Ecto neural progenitor cell (in vitro differentiated cells): ENCODE results near the gene GSTP1.
A peak's percentile ranks its signal among the peaks of the same experiment; 100 is the strongest.
"Not testable (repeated sequence)": the region's sequence is repeated elsewhere in the genome, so short reads cannot be mapped to it uniquely, and the experiment has no call there.

Experiments used
- DNase-seq: peaks from one replicate; pipeline ENCODE4 v3.0.0-alpha.2; 2018; ENCODE audit warnings: low spot score

Gene GSTP1

DNA sequence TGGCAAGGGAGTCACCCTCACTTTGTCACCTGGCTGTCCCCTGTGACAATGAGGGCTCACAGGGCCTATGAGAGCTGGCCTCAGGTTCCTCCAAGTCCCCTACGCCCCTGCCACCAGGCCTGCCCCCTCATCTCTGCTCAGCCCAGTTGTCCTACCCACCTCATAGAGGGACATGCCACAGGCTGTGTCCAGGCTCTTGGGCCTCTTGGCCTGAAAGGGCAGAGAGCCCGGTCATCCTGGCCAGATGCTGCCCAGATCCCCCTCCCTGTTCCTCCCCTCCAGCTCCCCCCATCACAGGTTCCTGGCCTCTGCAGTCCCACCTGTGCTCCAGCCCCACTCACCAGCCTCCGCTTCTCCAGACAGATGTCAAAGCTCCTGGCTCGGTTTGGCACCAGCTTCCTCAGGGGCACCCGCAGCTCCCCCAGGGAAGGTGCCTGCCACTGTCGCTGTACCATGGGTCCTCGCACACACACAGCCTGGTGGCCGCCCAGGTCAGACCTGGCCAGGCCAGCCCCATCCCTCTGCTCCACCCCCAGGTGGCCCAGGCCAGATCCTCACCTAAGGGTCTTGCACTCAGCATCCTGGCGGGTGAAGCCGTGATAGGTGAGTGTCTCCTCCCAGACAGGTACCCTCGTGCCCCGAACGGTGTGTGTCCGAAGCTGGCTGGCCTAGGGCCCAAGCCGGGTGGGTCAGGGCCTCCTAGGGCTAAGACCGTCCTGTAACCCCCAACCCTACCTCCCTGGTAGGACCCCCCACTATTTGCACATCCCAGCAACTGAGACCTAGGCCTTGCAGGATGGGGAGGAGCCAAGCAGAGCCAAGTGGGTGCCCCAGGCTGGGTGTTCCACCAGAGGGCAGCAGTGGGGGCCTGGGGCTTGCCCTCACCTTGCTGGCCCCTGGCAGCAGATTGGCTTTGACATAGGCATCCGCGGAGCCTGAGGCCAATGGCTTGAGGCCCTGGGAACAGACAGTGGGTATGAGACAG is 31.4 kb downstream of the GSTP1 start:
- DNase-seq = peak; percentile 67

DNA sequence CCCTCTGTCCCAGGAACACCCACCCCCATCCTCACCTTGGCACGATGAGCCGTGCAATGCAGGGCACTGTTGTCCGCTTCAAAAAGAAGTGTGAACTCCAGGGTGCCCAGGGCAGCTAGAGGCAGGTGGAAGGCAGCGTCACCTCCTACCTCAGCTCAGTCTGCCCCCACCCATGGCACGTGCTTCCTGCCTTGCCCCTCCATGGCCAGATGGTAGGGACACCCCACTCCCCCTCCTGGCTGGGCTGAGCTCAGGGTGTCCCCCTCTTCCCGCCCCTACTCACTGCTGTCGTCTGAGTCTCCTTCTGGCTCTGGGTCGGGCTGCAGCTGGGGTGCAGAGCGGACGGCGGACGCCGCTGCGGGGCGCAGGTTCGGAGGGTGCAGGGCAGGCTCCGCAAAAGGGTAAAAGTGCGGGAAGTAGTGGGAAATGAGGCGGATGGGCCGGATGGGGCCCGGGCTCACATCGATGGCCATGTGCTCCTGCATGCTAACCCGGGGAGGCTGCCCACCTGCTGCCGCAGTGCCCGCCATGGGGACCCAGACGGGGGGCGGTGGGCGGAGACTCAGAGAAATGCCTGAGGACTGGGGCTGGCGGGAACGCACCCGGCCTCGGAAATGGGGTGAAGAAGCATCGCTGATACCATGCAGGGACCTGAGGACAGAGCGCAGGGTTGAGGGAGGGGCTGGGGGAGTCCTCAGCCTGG is 32.3 kb downstream of the GSTP1 start:
- DNase-seq = no peak

DNA sequence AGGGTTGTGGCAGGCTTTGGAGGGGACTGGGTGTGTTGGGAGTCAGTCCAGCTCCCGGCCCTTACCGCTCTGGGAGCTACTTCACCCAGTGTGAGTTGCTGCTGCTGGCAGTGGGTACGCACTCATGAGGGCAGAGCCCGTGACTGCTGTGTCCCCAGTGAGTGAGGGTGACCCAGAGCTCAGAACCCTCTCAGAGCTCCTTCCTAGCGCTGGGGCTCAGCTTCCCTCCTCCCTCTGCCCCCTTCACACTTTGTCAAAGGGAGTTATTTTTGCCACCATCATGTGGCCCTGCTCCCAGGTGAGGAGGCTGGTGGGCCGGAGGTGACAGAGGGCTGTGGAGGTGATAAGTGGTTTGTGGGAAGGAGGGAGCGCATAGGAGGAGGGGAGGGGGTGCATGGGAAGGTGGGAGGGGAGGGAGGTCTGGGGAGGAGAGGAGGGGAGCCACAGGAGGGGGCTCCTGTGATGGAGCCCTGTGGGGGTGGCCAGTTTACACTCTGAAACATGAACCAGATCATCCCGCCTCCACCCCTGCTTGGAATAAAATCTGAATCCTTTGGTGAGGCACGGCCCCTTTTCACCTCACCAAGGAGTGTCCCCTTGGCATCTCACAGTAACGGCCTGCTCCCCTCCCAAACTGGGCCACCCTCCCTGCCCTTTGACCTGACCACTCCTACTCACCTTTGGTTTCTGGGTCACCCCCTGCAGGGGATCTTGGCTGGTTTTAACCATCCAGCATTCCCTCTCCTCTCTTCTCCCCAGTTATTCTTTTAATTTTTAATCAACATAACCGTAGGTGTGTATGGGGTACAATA is 33.0 kb downstream of the GSTP1 start:
- no peak for DNase-seq

DNA sequence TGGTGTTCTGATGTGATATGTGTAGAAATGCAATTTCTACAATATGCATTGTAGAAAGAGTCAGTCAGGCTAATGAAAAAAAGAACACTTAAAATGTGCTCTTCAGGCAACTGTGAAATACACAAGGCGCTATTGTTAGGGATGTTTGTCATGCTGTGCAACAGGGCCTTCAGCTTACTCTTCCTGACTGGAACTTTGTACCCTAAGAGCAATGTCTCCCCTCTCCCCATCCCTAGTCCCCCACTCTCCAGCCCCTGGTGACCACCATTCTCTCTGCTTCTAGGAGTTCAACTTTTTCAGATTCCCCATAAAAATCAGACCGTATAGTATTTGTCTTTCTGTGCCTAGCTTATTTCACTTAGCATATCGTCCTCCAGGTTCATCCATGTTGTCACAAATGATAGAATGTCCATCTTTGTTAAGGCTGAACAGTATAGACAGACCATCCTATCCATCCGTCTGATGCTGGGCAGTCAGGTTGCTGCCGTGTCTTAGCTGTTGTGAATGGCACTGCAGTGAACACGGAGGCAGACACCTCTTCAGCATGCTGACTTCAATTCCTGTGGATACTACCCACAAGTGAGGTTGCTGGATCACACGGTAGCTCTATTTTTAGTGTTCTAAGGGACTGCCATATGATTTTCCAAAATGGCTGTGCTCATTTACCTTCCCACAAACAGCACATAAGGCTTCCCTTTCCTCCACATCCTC is 33.8 kb downstream of the GSTP1 start:
- no peak for DNase-seq

DNA sequence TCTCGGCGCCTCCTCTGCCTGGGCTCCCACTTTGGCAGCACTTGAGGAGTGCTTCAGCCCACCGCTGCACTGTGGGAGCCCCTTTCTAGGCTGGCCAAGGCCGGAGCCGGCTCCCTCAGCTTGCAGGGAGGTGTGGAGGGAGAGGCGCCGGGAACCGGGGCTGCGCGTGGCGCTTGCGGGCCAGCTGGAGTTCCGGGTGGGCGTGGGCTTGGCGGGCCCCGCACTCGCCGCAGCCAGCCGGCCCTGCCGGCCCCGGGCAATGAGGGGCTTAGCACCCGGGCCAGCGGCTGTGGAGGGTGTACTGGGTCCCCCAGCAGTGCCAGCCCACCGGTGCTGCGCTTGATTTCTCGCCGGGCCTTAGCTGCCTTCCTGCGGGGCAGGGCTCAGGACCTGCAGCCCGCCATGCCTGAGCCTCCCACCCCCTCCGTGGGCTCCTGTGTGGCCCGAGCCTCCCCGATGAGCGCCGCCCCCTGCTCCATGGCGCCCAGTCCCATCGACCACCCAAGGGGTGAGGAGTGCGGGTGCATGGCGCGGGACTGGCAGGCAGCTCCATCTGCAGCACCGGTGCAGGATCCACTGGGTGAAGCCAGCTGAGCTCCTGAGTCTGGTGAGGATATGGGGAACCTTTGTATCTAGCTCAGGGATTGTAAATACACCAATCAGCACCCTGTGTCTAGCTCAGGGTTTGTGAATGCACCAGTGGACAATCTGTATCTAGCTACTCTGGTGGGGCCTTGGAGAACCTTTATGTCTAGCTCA is 35.5 kb downstream of the GSTP1 start:
- DNase-seq = peak; percentile 63

DNA sequence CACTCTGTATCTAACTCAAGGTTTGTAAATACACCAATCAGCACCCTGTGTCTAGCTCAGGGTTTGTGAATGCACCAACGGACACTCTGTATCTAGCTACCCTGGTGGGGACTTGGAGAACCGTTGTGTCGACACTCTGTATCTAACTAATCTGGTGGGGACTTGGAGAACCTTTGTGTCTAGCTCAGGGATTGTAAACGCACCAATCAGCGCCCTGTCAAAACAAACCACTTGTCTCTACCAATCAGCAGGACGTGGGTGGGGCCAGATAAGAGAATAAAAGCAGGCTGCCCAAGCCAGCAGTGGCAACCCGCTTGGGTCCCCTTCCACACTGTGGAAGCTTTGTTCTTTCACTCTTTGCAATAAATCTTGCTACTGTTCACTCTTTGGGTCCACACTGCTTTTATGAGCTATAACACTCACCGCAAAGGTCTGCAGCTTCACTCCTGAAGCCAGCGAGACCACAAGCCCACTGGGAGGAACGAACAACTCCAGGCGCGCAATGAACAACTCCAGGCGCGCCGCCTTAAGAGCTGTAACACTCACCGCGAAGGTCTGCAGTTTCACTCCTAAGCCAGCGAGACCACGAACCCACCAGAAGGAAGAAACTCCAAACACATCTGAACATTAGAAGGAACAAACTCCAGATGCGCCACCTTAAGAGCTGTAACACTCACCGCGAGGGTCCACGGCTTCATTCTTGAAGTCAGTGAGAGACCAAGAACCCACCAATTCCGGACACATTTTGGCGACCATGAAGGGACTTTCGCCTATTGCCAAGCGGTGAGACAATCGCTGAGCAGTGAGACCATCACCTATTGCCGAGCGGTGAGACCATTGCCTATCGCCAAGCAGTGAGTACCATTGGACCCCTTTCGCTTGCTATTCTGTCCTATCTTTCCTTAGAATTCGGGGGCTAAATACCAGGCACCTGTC is 36.3 kb downstream of the GSTP1 start:
- peak; percentile 69 for DNase-seq

DNA sequence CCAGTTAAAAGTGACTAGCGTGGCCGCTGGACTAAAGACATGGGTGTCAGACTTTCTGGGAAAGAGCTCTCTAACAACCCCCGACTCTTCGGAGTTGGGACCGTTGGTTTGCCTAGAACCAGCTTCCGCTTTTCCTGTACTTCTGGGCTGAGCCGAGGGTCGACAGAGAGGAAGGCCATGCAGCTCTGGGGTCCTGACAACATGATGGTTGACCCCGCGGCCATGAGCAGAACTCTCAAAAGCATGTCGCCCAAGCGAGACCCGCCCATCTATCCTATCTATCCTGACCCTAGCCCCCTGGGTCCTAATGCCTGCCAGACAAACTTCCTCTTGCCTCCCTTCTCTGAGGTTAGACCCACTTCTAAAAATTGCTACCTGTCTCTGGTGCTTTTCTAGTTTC is 37.0 kb downstream of the GSTP1 start:
- peak; percentile 75 for DNase-seq

DNA sequence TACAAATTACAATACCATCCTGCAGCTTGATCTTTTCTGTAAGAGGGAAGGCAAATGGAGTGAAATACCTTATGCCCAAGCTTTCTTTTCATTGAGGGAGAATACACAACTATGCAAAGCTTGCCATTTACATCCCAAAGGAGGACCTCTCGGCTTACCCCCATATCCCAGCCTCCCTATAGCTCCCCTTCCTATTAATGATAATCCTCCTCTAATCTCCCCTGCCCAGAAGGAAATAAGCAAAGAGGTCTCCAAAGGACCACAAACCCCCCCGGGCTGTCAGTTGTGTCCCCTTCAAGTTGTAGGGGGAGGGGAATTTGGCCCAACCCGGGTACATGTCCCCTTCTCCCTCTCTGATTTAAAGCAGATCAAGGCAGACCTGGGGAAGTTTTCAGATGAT is 38.3 kb downstream of the GSTP1 start:
- DNase-seq = not testable (repeated sequence)

DNA sequence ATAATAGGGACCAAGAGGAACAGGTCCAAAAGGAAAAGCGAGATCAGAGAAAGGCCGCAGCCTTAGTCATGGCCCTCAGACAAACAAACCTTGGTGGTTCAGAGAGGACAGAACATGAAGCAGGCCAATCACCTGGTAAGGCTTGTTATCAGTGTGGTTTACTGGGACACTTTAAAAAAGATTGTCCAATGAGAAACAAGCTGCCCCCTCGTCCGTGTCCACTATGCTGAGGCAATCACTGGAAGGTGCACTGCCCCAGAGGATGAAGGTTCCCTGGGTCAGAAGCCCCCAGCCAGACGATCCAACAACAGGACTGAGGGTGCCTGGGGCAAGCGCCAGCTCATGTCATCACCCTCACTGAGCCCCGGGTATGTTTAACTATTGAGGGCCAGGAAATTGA is 39.3 kb downstream of the GSTP1 start:
- DNase-seq = not testable (repeated sequence)

DNA sequence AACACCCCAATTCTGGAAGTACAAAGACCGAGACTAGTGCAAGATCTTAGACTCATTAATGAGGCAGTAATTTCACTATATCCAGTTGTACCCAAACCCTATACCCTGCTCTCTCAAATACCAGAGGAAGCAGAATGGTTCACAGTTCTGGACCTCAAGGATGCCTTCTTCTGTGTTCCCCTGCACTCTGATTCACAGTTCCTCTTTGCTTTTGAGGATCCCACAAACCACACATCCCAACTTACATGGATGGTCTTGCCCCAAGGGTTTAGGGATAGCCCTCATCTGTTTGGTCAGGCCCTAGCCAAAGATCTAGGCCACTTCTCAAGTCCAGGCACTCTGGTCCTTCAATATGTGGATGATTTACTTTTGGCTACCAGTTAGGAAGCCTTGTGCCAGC is 40.2 kb downstream of the GSTP1 start:
- DNase-seq = not testable (repeated sequence)

DNA sequence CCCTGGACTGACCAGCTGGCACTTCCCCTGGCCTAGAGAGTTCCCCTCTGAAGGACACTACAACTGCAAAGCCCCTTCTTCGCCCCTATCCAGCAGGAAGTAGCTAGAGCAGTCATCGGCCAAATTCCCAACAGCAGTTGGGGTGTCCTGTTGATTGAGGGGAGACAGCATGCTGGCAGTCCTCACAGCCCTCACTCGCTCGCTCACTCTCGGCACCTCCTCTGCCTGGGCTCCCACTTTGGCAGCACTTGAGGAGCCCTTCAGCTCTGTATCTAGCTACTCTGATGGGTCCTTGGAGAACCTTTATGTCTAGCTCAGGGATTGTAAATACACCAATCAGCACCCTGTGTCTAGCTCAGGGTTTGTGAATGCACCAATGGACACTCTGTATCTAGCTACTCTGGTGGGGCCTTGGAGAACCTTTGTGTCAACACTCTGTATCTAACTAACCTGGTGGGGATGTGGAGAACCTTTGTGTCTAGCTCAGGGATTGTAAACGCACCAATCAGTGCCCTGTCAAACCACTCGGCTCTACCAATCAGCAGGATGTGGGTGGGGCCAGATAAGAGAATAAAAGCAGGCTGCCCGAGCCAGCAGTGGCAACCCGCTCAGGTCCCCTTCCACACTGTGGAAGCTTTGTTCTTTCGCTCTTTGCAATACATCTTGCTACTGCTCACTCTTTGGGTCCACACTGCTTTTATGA is 42.7 kb downstream of the GSTP1 start:
- DNase-seq = not testable (repeated sequence)

DNA sequence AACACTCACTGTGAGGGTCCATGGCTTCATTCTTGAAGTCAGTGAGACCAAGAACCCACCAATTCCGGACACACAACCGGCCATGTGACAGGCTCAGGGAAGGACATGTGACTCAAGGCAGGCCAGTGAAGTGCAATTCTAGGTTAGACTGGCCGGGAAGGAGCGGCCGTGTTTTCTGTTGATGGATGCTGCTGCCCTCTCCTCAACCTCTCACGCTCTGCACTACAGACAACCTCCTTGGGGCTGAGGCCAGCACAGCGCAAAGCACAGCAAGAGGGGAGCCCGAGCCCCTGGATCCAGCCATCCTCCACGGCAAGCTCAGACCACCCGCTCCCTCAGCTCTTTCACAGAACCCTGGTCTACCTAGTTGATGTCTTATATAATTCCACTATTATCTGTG is 43.4 kb downstream of the GSTP1 start:
- no peak for DNase-seq

DNA sequence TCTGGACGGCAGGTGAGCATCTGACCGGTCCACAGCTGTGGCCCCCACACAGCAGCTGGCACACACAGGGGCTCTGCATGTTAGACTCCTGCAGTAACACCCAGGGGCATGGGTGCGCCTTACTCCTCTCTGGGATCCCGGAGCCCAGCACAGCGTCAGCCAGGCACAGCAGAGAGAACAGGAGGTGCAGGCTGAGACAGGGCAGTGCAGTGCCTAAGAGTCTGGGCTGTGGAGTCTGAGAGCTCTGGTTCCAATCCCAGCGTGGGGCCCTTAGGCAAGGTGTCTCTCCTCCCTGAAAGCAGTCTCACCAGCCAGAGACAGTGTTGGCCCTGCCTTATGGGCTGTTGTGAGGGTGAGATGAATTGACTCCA is 43.8 kb downstream of the GSTP1 start:
- DNase-seq = no peak

DNA sequence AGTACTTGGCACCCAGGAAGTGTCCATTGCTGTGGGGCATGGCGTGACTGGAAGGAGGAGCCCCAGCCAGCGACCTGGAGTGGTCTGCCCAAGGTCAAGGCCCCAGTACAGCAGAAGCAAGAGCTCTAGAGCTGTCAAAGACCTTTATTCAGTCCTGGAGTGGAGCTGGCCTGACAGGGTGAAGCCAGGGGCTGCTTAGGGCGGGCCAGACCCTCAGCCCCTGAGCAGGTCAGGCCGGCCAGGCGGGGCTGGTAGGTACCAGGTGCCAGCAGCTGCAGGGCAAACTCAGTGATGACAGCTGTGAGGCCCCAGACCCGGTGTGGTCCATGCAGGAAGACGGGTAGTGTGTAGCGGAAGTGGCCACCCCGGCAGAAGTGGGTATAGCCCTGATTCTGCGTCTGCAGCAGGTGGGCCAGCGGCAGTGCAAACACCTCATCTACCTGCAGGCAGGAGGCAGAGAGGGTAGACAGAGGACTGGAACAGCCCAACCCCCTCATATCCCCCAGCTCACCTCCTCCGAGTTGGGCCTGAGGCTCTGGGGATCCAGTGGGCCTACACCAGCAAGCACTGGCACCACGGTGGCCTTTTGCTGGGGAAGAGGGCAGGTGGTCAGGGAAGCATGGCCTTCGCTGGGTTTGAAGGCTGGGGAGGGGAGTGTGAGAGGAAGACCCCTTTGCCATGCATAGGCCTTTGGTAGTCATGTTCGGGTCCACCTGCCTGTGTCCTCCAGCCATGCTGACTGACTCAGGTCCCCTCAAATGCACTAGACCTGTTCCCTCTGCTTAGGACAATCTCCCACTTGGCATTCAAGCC is 44.4 kb downstream of the GSTP1 start:
- no peak for DNase-seq

DNA sequence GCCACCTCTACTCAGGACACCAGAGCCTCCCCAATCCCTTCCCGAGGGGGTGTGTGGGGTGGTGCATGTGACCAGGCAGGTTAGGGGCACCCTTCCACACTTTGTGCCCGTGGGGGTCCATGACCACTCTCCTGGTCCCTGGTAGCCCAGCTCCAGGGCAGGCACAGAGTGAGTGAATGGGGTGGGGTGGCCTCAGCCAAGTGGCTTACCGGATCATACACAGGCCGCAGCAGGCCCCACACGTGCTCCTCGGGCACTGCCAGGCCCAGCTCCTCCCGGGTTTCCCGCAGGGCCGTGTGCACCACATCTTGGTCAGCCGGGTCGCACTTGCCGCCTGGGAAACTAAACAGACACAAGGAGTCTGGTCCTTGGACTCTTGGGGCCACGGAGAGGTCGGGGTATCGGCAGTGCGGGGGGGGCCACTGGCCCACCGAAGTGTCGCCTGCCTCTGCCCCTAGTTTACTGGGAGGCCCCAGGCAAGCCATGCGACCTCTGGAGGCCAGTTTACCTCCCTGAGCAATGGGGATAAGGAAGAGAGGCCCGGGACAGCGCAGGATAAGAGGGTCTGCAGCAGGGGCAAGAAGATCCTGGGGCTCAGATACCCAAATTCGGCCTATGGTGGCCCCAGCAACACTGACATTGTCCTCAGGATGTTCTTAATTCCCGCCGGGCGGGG is 45.2 kb downstream of the GSTP1 start:
- no peak for DNase-seq

DNA sequence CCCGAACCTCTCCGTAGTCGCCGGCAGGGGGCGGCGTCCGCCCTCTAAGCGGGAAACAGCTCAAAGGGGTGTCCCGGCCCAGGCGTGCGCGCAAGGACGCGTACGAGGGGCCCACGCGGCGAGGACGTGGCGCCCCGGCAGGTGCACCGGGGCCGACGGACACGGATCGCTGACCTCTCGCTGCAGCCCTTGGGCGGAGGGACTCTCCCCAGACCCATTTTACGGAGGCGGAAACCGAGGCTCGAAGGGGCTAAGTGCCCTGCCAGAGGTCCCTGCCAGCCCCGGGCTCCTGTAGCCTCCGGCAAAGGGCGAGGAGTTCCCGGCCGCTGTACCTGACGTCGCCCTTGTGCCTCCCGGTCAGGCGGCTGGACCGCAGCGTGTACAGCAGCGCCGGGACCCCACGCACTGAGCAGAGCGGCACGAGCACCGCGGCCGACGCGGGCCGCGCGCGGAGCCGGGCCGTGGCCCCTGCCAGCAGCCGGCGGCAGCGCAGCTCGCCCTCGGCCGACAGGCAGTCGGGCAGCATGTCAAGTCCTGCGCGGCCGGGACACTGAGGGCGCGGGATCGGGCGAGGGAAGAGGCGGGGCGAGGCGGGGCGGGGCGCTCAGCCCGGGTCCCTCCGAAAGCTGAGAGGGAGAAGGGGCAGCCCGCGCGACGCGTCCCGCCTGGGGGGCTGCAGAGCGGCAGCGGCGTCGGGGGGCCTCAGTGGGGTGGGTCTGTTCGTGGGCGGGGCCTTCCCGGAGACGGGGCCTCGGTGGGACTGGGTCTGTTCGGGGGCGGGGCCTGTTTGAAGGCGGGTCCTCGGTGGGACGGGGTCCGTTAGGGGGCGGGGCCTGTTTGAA is 46.0 kb downstream of the GSTP1 start, which contains the start of gene NUDT8:
Gene NUDT8 (minus strand): TSS at position 552 of the 842 bp plus-strand sequence. CDS start 26 bp downstream, at position 526.
- peak; percentile 89 for DNase-seq
